Neural cell (in vitro differentiated cells): ENCODE results near the gene LGALS3BP. TPM values are rescaled to one million over a fixed set of nuclear protein-coding genes. Genes with fewer than 3 reads are reported as not detected.

ENCODE experiments used
- H2AFZ ChIP-seq: fragments of 200-600, 300-800 bp; sonication (generic), shearing (Covaris generic); 2 replicates; pipeline ENCODE4 v1.6.0; 2014; ENCODE audit warnings: low read depth, mild to moderate bottlenecking, antibody characterized with exemption, low read length, moderate library complexity
- H3F3A ChIP-seq: fragments of 200-600 bp; shearing (Covaris generic); 2 replicates; pipeline ENCODE4 v1.6.1; 2016; ENCODE audit warnings: mild to moderate bottlenecking, moderate library complexity, mixed read lengths, antibody characterized with exemption, low read length; ENCODE audit not compliant: insufficient read depth, poor library complexity, severe bottlenecking
- H3K27ac ChIP-seq: fragments of 200-600, 300-800 bp; sonication (generic), shearing (Covaris generic); 2 replicates; pipeline ENCODE4 v1.5.1; 2014; ENCODE audit warnings: mild to moderate bottlenecking, low read length, moderate library complexity
- H3K27me3 ChIP-seq: fragments of 300-800, 200-600 bp; sonication (generic), shearing (Covaris generic); 2 replicates; pipeline ENCODE4 v1.6.0; 2014; ENCODE audit warnings: mild to moderate bottlenecking, low read depth, low read length, moderate library complexity; ENCODE audit not compliant: insufficient read depth
- H3K36me3 ChIP-seq: fragments of 300-800, 200-600 bp; sonication (generic), shearing (Covaris generic); 2 replicates; pipeline ENCODE4 v1.5.1; 2014; ENCODE audit warnings: mild to moderate bottlenecking, antibody characterized with exemption, low read length, moderate library complexity; ENCODE audit not compliant: insufficient read depth
- H3K4me2 ChIP-seq: fragments of 300-800, 200-600 bp; sonication (generic), shearing (Covaris generic); 2 replicates; pipeline ENCODE4 v1.6.0; 2014; ENCODE audit warnings: mild to moderate bottlenecking, low read length
- H3K4me3 ChIP-seq: fragments of 300-800, 200-600 bp; sonication (generic), shearing (Covaris generic); 2 replicates; pipeline ENCODE4 v1.5.1; 2014; ENCODE audit warnings: mild to moderate bottlenecking, low read length, moderate library complexity
- H3K79me2 ChIP-seq: fragments of 200-600 bp; shearing (Covaris generic); replicated peaks from 2 replicates; pipeline ENCODE4 v1.6.0; 2014; ENCODE audit warnings: mild to moderate bottlenecking, low read length, moderate library complexity; ENCODE audit not compliant: insufficient read depth
- H3K9ac ChIP-seq: fragments of 300-800, 200-600 bp; sonication (generic), shearing (Covaris generic); 2 replicates; pipeline ENCODE4 v1.6.1; 2016; ENCODE audit warnings: mild to moderate bottlenecking, low read length, mixed read lengths
- H3K9me2 ChIP-seq: fragments of 200-600 bp; shearing (Covaris generic); 2 replicates; pipeline ENCODE4 v1.6.1; 2016; ENCODE audit warnings: mild to moderate bottlenecking, low read length, mixed read lengths; ENCODE audit not compliant: insufficient read depth
- H3K9me3 ChIP-seq: fragments of 200-600, 300-800 bp; sonication (generic), shearing (Covaris generic); 2 replicates; pipeline ENCODE4 v1.6.1; 2016; ENCODE audit warnings: mild to moderate bottlenecking, mixed run types, low read length, moderate library complexity, mixed read lengths
- H4K20me1 ChIP-seq: fragments of 200-600 bp; shearing (Covaris generic); 2 replicates; pipeline ENCODE4 v1.6.1; 2016; ENCODE audit warnings: mild to moderate bottlenecking, mixed run types; ENCODE audit not compliant: insufficient read depth
- EP300 ChIP-seq: fragments of 450-650 bp; conservative IDR thresholded peaks from 2 replicates; pipeline ENCODE4 v1.6.1; 2014; ENCODE audit warnings: antibody characterized with exemption, mild to moderate bottlenecking, moderate library complexity; ENCODE audit not compliant: poor library complexity, severe bottlenecking
- EZH2 ChIP-seq: fragments of 200-600, 300-800 bp; shearing (Covaris generic), sonication (generic); IDR thresholded peaks from 2 replicates; pipeline ENCODE4 v1.6.1; 2014; ENCODE audit warnings: antibody characterized with exemption, low read length, borderline replicate concordance, mild to moderate bottlenecking; ENCODE audit not compliant: insufficient read depth, poor library complexity, severe bottlenecking
- MXI1 ChIP-seq: fragments of 450-650 bp; conservative IDR thresholded peaks from 2 replicates; pipeline ENCODE4 v1.6.1; 2014; ENCODE audit warnings: antibody characterized with exemption, mild to moderate bottlenecking; ENCODE audit not compliant: poor library complexity, severe bottlenecking
- POLR2AphosphoS5 ChIP-seq: IDR thresholded peaks from 2 replicates; pipeline ENCODE4 v1.6.1; 2012
- RAD21 ChIP-seq: fragments of 450-650 bp; conservative IDR thresholded peaks from 2 replicates; pipeline ENCODE4 v1.6.1; 2014; ENCODE audit warnings: antibody characterized with exemption, mild to moderate bottlenecking, moderate library complexity
- SMC3 ChIP-seq: fragments of 450-650 bp; conservative IDR thresholded peaks from 2 replicates; pipeline ENCODE4 v1.6.1; 2014; ENCODE audit warnings: antibody characterized with exemption, mild to moderate bottlenecking, moderate library complexity; ENCODE audit not compliant: poor library complexity
- TAF1 ChIP-seq: IDR thresholded peaks from 2 replicates; pipeline ENCODE4 v1.6.1; 2012; ENCODE audit warnings: low read depth
- polyA plus RNA-seq: library from polyadenylated mRNA; depleted of rRNA; stranded (reverse); fragments of >200 nt; gene quantifications from 2 replicates; pipeline ENCODE4 v1.2.3, GENCODE V29; 2014
- TF ChIP-seq, protein P1 (sequence below): IDR thresholded peaks from 2 replicates; pipeline ENCODE4 v1.6.1; 2012; ENCODE audit warnings: borderline replicate concordance
- TF ChIP-seq, protein P2 (sequence below): fragments of 450-650 bp; IDR thresholded peaks from 2 replicates; pipeline ENCODE4 v1.5.1; 2014; ENCODE audit warnings: antibody characterized with exemption, mild to moderate bottlenecking, moderate library complexity; ENCODE audit not compliant: poor library complexity, severe bottlenecking

Gene LGALS3BP
- polyA plus RNA-seq, 1 donor from 2014 or later, result 5.4 TPM

DNA sequence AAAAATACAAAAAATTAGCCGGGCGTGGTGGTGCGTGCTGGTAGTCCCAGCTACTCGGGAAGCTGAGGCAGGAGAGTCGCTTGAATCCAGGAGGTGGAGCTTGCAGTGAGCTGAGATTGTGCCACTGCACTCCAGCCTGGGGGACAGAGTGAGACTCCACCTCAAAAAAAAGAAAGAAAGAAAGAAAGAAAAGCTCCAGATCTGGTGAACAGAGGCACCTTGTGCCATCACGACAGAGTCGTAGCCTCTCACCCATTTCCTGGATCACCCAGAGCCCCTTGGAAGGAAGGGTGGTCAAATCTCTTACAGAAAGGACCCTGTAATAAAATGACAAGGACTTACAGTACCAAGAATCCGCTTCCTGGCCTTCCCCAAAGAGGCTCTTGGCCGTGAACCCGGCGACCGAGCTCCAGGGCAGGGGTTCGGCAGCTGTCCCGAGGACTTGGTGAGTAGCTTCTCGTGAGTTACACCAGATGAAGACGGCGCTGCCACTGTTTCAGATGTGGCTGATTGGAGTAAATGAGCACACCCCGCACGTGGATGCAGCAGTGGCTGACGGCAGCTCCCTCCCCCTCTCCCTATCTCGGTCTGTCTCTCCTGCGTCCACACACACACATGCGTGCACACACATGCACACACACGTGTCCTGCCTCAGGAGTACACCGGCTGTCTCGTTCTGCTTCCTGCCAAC, 13.5 kb downstream of the LGALS3BP start:
- Histone ChIP-seq H3K27ac (no peak overlapping the region), H3K9me2 (no peaks in the 10 kb centered on the region), H3K9me3 (no peaks in the 10 kb centered on the region), H3K27me3 (no peaks in the 10 kb centered on the region), H3K4me3 (no peak overlapping the region), H3K36me3 (no peaks in the 10 kb centered on the region), H2AFZ (no peak overlapping the region), H3K9ac (no peak overlapping the region), H3K4me2 (no peak overlapping the region), H4K20me1 (no peaks in the 10 kb centered on the region), H3K79me2 (no peaks in the 10 kb centered on the region), H3F3A (no peaks in the 10 kb centered on the region)
- TF ChIP-seq, protein P1, sequence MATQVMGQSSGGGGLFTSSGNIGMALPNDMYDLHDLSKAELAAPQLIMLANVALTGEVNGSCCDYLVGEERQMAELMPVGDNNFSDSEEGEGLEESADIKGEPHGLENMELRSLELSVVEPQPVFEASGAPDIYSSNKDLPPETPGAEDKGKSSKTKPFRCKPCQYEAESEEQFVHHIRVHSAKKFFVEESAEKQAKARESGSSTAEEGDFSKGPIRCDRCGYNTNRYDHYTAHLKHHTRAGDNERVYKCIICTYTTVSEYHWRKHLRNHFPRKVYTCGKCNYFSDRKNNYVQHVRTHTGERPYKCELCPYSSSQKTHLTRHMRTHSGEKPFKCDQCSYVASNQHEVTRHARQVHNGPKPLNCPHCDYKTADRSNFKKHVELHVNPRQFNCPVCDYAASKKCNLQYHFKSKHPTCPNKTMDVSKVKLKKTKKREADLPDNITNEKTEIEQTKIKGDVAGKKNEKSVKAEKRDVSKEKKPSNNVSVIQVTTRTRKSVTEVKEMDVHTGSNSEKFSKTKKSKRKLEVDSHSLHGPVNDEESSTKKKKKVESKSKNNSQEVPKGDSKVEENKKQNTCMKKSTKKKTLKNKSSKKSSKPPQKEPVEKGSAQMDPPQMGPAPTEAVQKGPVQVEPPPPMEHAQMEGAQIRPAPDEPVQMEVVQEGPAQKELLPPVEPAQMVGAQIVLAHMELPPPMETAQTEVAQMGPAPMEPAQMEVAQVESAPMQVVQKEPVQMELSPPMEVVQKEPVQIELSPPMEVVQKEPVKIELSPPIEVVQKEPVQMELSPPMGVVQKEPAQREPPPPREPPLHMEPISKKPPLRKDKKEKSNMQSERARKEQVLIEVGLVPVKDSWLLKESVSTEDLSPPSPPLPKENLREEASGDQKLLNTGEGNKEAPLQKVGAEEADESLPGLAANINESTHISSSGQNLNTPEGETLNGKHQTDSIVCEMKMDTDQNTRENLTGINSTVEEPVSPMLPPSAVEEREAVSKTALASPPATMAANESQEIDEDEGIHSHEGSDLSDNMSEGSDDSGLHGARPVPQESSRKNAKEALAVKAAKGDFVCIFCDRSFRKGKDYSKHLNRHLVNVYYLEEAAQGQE, result no peak
- TF ChIP-seq TAF1 (no peak), EP300 (no peak), MXI1 (no peak), POLR2AphosphoS5 (no peak), RAD21 (no peak), EZH2 (no peak), SMC3 (no peak)
- TF ChIP-seq, protein P2, sequence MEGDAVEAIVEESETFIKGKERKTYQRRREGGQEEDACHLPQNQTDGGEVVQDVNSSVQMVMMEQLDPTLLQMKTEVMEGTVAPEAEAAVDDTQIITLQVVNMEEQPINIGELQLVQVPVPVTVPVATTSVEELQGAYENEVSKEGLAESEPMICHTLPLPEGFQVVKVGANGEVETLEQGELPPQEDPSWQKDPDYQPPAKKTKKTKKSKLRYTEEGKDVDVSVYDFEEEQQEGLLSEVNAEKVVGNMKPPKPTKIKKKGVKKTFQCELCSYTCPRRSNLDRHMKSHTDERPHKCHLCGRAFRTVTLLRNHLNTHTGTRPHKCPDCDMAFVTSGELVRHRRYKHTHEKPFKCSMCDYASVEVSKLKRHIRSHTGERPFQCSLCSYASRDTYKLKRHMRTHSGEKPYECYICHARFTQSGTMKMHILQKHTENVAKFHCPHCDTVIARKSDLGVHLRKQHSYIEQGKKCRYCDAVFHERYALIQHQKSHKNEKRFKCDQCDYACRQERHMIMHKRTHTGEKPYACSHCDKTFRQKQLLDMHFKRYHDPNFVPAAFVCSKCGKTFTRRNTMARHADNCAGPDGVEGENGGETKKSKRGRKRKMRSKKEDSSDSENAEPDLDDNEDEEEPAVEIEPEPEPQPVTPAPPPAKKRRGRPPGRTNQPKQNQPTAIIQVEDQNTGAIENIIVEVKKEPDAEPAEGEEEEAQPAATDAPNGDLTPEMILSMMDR, result no peak

DNA sequence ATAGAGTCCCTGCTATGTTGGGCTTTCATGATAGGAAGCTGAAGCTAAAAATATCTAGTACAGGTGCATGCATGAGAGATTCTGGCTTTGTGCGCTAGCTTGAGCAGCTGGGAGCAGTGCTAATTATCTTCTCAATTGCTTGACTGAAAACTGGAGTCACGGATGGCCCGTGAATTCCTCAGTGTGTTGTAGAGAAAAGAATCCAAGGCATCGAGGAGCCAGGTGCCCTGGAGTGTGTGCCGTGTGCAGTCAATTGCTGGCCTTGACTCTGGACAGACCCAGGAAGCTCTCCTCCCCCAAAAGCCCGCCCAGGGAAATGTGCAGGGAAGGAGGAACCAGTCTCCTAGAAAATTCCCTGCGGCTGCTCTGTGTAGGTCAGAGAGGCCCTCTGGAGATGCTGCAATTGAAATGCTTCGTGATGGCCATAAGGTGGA, 14.2 kb downstream of the LGALS3BP start:
- no peaks in the 10 kb centered on the region for H3F3A ChIP-seq
- H3K27ac ChIP-seq, result no peak overlapping the region
- no peak for TF ChIP-seq EZH2
- no peaks in the 10 kb centered on the region for H3K9me2 ChIP-seq
- no peaks in the 10 kb centered on the region for H3K27me3 ChIP-seq
- H4K20me1 ChIP-seq, result no peaks in the 10 kb centered on the region
- H3K9ac ChIP-seq, result no peak overlapping the region
- no peaks in the 10 kb centered on the region for H3K36me3 ChIP-seq
- H3K4me3 ChIP-seq, result no peak overlapping the region
- no peak overlapping the region for H3K4me2 ChIP-seq
- no peaks in the 10 kb centered on the region for H3K79me2 ChIP-seq
- no peaks in the 10 kb centered on the region for H3K9me3 ChIP-seq
- H2AFZ ChIP-seq, result no peak overlapping the region
